Stimulated activated CD4-positive, alpha-beta T cell treated with anti-CD3 and anti-CD28 coated beads, Interleukin-4, amount 100 ng/mL, for 4 hours (primary cell): ENCODE results near the gene RASA4B.
"Not testable (repeated sequence)": the region's sequence is repeated elsewhere in the genome, so short reads cannot be mapped to it uniquely, and the experiment has no call there.

ENCODE experiments used
- DNase-seq, 2 experiments: peaks; one replicate each; pipeline ENCODE4 v3.0.0-alpha.2; 2020

The RASA4B gene

DNA sequence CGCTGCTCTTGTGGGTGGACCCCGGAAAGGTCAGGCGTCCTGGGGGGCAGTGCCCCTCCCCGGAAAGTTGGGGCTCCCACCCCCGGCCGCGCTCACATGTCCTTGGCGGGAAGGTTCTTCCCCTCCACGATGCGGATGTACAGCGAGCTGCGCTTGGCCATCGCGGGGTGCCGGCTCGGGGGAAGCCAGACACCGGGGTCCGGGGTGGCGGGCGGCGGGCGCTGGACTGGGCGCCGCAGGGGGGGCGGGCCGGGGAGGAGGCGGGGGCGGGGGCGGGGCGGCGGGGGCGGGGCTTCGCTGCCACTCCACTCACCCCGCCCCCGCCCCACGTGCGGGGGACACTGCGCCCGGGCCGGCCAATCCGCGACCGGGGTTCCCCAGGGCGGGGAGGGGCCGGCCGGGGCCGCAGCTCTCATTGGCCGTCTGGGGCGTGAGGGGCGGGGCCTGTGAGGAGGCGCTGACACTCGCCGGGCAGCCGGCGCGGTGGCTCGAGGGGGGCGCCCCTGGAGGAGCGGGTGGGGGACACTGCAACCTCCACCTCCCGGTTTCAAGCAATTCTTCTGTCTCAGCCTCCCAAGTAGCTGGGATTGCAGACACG, at the start of gene RASA4B:
TSS of gene RASA4B (minus strand) at position 228 of the 598 bp plus-strand sequence. CDS start at position 161, 67 bp downstream.
- not testable (repeated sequence) for DNase-seq

- DNase-seq: not testable (repeated sequence)
Observed at GRCh38 chr7:102550808-102551422, 33.3 kb upstream of the RASA4B start, which contains the start of gene SPDYE2. Gene SPDYE2 (plus strand): TSS chr7:102551226. CDS start chr7:102553256, 2,030 bp downstream.

DNA sequence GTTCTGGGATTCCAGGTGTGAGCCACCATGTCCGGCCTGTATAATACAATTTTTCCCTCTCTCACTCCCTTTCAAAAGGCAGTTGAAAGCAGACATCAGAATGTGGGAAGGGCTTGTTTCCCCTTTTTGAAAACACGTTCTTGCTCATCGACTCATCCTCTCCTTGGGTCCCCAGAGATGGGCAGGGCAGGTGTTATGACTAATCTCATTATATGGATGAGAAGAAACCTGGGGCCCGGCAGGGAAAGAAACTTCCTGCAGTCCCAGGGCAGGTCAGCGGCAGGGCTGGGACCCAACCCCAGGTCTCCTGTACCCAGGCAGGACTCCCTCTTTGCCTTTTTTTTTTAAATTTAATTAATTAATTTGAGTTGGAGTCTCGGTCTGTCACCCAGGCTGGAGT, 28.8 kb upstream of the RASA4B start:
- not testable (repeated sequence) for DNase-seq

- not testable (repeated sequence) for DNase-seq
Observed at GRCh38 chr7:102545288-102545687, 27.7 kb upstream of the RASA4B start.

- DNase-seq: not testable (repeated sequence)
Observed at GRCh38 chr7:102544372-102544771, 26.8 kb upstream of the RASA4B start.

GRCh38 chr7:102543596-102543995, 26.0 kb upstream of the RASA4B start, which contains the start of gene UPK3BL2:
Gene UPK3BL2 (minus strand): TSS chr7:102543696. CDS start chr7:102543636, 60 bp downstream.
- not testable (repeated sequence) for DNase-seq

- DNase-seq: not testable (repeated sequence)
Observed at GRCh38 chr7:102542771-102543170, 25.2 kb upstream of the RASA4B start.

DNA sequence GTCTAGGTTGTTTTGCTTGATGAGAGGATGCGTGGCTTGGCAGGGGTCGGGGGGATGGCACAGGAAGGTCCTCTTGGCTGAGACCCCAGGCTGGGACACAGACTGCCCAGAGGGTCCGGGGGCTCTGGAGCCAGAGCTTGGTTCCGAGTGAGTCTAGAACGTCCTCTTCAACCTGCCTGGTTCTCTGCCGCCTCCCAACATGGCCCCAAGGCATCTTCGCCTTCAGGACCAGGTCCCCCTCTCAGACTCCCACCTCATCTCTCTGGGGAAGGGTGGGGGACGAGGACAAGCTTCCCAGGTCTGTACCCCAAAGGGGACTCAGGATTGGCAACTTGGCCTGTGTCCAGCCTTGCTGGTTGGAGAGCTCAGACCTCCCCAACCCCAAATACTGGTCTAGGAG, 24.5 kb upstream of the RASA4B start:
- not testable (repeated sequence) for DNase-seq

DNA sequence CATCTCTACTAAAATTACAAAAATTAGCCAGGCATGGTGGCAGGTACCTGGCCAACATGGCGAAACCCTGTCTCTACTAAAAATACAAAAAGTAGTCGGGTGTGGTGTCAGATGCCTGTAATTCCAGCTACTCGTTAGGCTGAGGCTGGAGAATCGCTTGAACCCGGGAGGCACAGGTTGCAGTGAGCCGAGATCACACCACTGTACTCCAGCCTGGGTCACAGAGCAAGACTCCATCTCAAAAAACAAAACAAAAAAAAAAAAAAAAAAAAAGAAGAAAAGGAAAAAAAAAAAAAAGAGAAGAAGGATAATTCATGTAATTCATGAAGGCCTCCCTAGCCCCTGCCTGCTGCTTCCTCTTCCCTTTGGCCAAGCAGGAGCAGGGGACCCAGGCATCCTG, 23.0 kb upstream of the RASA4B start:
- DNase-seq: not testable (repeated sequence)

GRCh38 chr7:102535062-102535615, 17.6 kb upstream of the RASA4B start:
- not testable (repeated sequence) for DNase-seq

GRCh38 chr7:102532127-102532526, 14.6 kb upstream of the RASA4B start:
- not testable (repeated sequence) for DNase-seq

GRCh38 chr7:102531583-102531982, 14.0 kb upstream of the RASA4B start:
- not testable (repeated sequence) for DNase-seq

- not testable (repeated sequence) for DNase-seq
Observed at GRCh38 chr7:102527822-102528793, 10.5 kb upstream of the RASA4B start.

DNA sequence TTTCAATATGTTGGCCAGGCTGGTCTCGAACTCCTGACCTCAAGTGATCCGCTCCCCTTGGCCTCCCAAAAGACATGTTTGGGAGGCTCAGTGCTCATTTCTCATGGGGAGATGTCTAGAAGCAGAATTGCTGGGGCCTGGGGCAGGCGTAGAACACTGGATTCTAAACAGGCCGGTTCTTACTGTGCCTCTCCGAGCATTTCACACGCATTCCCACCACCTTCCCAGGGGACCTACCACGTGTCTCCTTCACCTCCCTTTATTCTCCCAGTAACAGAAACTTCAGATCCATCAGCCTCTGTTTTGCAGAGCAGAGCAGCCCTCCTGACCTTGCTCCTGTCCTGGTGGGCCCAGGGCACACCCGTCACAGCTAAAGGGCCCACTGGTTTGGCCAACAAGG, 9.6 kb upstream of the RASA4B start:
- not testable (repeated sequence) for DNase-seq

GRCh38 chr7:102524803-102525202, 7.2 kb upstream of the RASA4B start:
- not testable (repeated sequence) for DNase-seq

- DNase-seq: not testable (repeated sequence)
Observed at GRCh38 chr7:102520797-102521196, 3.2 kb upstream of the RASA4B start.

DNA sequence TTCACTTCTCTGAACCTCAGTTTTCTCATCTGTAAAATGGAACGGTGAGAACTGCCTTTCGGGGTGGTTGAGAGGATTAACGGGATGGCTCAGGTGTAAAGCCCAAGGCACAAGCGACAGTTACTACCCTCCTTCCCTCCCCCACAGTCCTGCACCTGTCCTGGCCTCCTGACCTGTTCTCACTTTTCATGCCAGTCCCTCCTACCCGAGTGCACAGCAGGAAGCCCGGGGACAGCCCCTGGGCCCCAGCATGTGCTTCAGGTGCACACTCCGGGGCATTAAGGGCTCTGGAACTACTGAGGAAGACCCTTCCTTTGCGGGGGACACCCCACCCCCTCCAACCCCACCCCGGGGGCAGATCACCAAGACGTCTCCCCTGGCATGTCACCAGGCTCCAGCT, 626 bp downstream of the RASA4B start:
- DNase-seq: not testable (repeated sequence)

GRCh38 chr7:102515889-102516288, 1.7 kb downstream of the RASA4B start:
- not testable (repeated sequence) for DNase-seq

DNA sequence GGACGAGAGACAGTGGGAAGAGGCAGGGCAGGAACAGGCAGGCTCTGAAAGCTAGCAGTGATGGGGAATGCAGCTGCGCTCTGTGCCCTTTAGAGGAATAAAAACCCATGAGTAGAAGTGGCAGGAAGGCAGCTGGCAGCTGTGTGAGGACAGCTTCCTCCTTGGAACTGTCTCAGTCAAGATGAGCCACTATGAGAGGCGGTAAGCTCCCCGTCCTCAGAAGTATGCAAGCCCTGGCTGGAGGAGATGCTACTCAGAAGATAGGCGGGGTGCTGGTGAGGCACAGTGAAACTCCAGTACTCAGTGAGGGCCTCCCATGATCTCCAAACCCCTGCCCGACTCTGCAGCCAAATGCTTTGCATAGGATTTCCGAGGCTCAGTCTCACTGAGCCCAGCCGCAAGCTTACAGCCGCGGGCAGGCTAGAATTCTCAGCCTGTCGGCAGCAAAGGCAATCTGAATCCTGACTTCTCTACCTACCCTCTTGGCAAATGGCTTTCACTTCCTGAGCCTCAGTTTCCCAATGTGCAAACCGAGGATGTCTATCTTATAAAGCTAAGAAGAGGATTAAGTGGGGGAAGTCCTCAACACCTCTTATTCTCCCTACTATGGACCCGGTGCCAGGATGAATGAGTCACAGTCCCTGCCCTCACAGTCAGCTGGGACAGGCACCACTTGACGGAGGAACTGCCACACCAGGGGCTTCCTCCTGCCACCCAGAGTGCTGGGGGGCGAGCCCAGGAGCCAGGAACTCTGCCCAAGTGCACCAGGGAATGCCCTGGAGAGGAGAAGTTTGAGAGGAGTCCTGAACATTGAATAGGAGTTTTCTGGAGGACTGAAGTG, 2.5 kb downstream of the RASA4B start:
- not testable (repeated sequence) for DNase-seq

DNA sequence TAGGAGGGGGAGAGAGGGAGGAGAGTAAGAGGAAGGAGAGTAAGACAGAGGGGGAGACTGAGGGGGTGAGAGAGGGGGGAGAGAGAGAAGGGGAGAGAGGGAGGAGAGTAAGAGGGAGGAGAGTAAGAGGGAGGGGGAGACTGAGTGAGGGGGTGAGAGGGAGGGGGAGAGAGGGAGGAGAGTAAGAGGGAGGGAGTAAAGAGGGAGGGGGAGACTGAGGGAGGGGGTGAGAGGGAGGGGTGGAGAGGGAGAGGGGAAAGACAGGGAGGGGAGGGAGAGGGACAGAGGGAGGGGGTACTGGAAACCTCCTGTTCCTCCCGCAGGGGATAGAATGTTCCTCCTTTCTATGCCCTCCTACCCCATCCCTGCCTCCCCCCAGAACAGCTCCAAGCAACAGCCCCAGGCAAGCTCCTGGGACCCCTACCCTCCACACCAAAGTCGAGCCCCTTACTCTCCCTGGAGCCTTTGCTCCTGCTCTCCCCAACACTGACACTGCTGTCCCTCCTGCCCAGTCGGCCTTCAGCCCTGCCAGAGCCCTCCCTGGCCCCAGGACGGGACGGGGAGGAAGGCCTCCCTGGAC, 4.8 kb downstream of the RASA4B start:
- DNase-seq: not testable (repeated sequence)

DNA sequence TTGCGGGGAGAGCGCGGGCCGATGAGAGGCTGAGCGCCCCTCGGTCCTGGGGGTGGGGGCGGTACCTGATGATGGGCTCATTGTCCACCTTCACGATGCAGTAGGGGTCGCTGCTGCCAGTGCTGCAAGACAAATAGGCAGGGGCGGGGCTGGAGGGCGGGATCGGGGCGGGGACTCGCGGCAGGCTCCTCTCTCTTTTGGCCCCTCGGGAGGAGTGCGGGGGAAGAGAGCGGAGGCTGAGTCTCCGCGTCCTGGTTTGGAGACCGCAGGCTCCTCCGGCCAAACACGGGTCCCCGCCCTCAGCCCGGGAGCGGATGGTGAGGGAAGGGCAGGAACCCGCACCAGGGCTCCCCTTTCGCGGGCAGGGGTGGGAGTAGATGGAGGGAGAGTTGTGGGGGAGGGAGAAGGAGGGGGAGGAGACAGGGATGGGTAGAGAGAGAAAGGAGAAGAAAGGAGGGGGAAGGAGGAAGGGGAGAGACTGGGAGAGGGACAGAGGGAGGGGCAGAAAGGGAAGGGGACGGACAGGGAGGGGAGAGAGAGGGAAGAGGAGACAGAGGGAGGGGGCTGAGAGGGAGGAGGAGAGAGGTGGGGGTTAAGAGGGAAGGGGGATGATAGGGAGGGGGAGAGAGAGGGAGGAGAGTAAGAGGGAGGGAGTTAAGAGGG, 5.6 kb downstream of the RASA4B start:
- DNase-seq: not testable (repeated sequence)
